Measurements from ENCODE around the gene ASAP2. TPM values are rescaled to one million over a fixed set of nuclear protein-coding genes. Genes with fewer than 3 reads are reported as not detected.

ASAP2 gene
- total RNA-seq, 1 experiment from 2014 or later: 12.6 TPM

GRCh38 chr2:9417725-9418124 lies 211.1 kb downstream of the ASAP2 start:
- Histone ChIP-seq H3K9ac (ENCODE audit: extremely low read depth, insufficient read length, low read length) (no peak overlapping the region), H2BK5ac (ENCODE audit: insufficient read length, low read length) (no peak overlapping the region), H3K23ac (ENCODE audit: insufficient read length, low read depth, low read length) (no peak overlapping the region), H3K4me1 (ENCODE audit: insufficient read depth, low read length) (no peaks in the 10 kb centered on the region), H4K8ac (replicated peaks; ENCODE audit: insufficient read length, low read depth, low read length) (no peak overlapping the region), H3K27ac (ENCODE audit: insufficient read length, low read depth, low read length) (no peak overlapping the region), H3K4me2 (ENCODE audit: insufficient read depth, insufficient read length, low read length) (no peak overlapping the region), H3K14ac (ENCODE audit: insufficient read depth, low read length) (no peak overlapping the region), H3K56ac (ENCODE audit: insufficient read length, low read depth, low read length) (no peak overlapping the region), H4K5ac (ENCODE audit: insufficient read length, low read depth, low read length) (no peak overlapping the region), H3K27me3 (ENCODE audit: insufficient read depth, low read length) (no peaks in the 10 kb centered on the region), H2BK20ac (ENCODE audit: low read depth, low read length, poor library complexity, severe bottlenecking) (no peak overlapping the region), H3K18ac (ENCODE audit: insufficient read length, low read depth, low read length) (no peak overlapping the region), H3T11ph (ENCODE audit: low read length) (no peak overlapping the region), H2BK15ac (ENCODE audit: low read depth, low read length) (no peak overlapping the region), H2AFZ (ENCODE audit: low read length) (no peak overlapping the region), H3K79me2 (ENCODE audit: insufficient read depth, low read length) (no peaks in the 10 kb centered on the region), H3K23me2 (ENCODE audit: insufficient read length, low read depth, low read length, poor library complexity, severe bottlenecking) (peaks cover 7% of the 10 kb centered on the region), H4K20me1 (ENCODE audit: control insufficient read depth, insufficient read depth, insufficient read length) (no peaks in the 10 kb centered on the region), H2BK12ac (ENCODE audit: insufficient read length, low read depth, low read length) (no peak overlapping the region), H2BK120ac (ENCODE audit: low read depth, low read length, poor library complexity, severe bottlenecking) (no peak overlapping the region), H3K9me3 (ENCODE audit: control insufficient read depth, low read depth, low read length) (no peaks in the 10 kb centered on the region), H2AK5ac (ENCODE audit: insufficient read length, low read length) (no peak overlapping the region), H4K91ac (ENCODE audit: insufficient read length, low read depth, low read length) (no peak overlapping the region), H3K79me1 (ENCODE audit: insufficient read depth, low read depth, low read length, poor library complexity, severe bottlenecking) (no peaks in the 10 kb centered on the region), H3K4ac (ENCODE audit: low read depth, low read length) (no peak overlapping the region)
- H3K36me3 Mint-ChIP-seq (ENCODE audit: insufficient read depth in 1 of 3, low read depth in 3 of 3): peaks cover 0 to under 1% (median 0%) of the 10 kb centered on the region in 3 experiments; a peak in 2 of 7 replicates
- peaks cover 9 to 11% of the 10 kb centered on the region in 2 experiments for H3K4me1 Mint-ChIP-seq
- TF ChIP-seq CTCF (conservative IDR thresholded peaks at IDR 0.05): no peak
- WGBS (ENCODE audit: extremely low coverage, insufficient read length, low lambda C conversion rate): no CpG with 5 or more reads among the region's 3 CpGs
- peaks cover 10% of the 10 kb centered on the region for H3K27me3 Mint-ChIP-seq (ENCODE audit: low read depth)
- no peak overlapping the region for H3K27ac Mint-ChIP-seq
- DNase-seq: no peak
- H3K9me3 Mint-ChIP-seq: no peaks in the 10 kb centered on the region
- H3K4me3 Mint-ChIP-seq: no peak overlapping the region

Data from H9 (cell line).